Smooth muscle cell of the brain vasculature (primary cell): ENCODE data around the gene NMUR2.

Source experiments
- DNase-seq: peaks from one replicate; pipeline ENCODE4 v3.0.0-alpha.2; 2012; ENCODE audit warnings: low read depth, low spot score

NMUR2 gene, protein sequence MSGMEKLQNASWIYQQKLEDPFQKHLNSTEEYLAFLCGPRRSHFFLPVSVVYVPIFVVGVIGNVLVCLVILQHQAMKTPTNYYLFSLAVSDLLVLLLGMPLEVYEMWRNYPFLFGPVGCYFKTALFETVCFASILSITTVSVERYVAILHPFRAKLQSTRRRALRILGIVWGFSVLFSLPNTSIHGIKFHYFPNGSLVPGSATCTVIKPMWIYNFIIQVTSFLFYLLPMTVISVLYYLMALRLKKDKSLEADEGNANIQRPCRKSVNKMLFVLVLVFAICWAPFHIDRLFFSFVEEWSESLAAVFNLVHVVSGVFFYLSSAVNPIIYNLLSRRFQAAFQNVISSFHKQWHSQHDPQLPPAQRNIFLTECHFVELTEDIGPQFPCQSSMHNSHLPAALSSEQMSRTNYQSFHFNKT

DNA sequence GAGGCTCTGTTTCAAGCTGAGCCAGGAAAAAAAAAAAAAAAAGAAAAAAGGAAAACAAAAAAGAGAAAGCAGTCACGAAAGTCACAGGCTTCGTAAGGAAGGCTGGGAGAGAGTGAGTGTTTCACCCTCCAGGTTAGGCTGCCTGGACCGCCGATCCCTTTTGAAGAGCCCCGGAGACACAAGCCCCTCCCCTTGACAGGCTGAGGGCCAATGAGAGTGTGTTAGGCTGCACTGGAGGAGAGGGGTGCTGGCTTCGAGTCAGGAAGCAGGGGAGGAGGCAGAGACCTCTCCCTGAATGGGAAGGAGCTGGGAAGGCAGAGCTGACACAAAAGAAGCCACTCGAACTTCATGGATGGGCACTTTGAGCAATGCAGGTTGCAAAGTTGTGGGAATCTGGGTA, at the start of gene NMUR2:
Gene NMUR2, minus strand, starts transcription at position 135 of the 400 bp plus-strand sequence. CDS start 166 bp downstream, outside the sequence.
- DNase-seq: no peak

DNA sequence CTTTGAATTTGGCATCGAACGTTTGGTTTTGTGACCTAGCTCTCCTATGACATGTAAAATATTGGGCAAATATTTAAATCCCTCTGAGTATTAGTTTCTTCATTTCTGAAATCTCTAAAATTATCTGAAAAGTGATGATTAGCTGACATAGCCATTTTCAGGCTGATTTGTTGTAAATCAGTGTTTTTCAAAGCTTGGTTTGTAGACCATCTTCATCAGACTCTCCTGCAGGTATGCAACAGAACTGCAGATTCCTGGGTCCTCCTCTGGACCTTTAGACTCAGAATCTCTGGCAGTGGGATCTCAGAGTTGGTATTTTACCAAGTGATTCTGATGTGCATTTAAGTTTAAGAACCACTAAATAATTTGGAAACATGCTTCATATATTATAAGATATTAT, 38.9 kb upstream of the NMUR2 start:
- no peak for DNase-seq

DNA sequence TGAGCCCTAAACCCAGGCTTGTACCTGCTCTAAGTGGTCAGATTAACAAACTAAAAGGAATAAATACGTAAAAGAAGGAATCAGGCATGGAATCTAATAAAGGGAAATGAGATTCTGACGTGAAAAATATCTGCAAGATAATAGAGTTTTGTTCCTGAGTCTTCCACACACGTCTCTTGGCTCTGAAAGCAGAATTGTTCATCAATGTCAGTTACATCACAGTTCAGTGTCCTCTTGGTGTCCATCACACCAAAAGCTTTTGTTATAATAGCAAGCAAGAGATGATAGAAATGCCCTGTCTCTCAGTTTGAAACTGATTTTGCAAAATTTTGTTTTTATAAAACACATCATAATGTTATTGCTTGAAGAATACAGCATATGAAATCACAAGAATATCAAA, 34.7 kb upstream of the NMUR2 start:
- no peak for DNase-seq

DNA sequence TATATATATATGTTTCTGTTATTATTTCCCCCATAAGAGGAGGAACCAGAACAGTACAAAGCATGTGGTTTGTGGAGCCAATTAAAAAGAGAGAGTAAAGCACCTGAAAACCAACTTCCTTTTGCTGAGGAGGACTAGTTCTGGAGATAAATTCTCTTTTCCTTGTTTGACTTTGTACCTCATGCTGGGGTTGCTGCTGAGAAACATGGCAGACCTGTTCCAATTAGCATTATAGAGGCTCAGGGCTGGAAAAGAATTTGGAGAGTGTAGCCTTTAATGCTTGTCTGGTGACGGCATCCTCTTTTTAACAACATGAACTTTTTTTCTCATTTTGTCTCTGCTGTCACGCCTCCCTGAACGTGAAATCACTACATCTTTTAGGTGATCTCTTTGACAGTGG, 32.8 kb upstream of the NMUR2 start:
- no peak for DNase-seq

- no peak for DNase-seq
Observed at GRCh38 chr5:152427721-152428120, 22.6 kb upstream of the NMUR2 start.

GRCh38 chr5:152425083-152425482, 20.0 kb upstream of the NMUR2 start:
- DNase-seq: no peak

DNA sequence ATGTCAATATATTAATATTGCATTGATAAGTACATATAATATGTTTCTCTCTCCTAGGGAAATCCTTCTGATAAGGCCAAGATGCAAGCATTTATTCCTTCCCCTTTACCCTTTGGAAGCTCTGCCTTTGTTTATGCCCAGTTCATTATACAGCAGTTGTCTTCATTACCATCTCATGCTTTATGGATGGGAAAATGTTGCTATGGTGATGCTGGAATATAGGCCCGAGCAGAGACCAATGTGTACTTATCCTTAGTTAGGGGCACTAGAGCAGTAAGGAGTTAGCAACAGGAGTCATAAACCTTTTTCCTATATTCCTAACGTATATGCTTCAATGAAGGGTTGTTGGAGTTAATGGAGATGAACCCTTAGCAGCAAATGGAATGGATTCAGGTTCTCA, 19.4 kb upstream of the NMUR2 start:
- DNase-seq: no peak

DNA sequence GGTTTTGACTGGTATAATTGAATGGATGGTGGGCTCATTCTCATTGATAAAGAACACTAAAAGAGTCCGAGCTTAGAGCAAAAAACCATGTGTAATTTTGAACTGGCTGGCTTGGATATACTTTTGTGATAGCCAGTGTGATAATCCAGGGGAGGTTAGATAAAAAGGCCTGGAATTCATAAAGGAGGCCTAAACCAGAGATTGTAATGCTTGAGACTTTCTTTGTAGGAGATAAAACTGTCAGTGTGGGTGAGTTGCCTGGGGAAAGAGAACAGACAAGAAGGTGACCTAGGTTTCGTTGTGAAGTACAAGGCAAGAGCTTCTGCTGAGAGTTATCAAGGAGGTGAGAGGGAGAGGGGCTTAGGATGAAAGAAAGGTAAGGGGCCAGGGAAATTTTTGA, 17.0 kb upstream of the NMUR2 start:
- no peak for DNase-seq

- DNase-seq: no peak
Observed at GRCh38 chr5:152412129-152412528, 7.0 kb upstream of the NMUR2 start.

GRCh38 chr5:152406082-152406481, 1.0 kb upstream of the NMUR2 start:
- DNase-seq: no peak

DNA sequence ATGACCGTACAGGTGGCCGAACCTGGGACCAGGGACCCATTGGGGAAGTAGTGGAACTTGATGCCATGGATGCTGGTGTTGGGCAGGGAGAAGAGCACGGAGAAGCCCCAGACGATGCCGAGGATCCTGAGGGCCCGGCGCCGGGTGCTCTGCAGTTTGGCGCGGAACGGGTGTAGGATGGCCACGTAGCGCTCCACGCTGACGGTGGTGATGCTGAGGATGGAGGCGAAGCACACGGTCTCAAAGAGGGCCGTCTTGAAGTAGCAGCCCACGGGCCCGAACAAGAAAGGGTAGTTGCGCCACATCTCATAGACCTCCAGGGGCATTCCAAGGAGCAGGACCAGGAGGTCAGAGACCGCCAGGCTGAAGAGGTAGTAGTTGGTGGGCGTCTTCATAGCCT, 585 bp downstream of the NMUR2 start:
- no peak for DNase-seq

GRCh38 chr5:152403046-152403445, 2.0 kb downstream of the NMUR2 start:
- DNase-seq: no peak

DNA sequence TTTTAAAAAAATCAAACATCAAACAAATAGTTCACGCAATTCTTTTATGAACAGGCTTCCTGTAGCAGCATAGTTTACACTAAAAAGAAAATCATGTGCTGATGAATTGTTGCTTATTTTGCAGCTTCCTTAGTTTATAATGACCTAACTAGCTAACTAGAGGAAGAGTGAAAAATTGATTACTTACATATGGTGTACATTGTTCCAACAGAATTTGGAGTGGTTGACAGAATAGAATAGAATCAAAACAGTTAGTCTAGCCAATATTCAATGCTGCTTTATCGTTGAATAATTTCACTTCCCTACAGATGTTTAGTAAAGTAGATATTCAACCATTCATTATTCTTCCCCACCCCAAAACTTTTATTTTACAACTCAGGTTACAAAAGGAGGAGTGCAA, 4.2 kb downstream of the NMUR2 start:
- no peak for DNase-seq

DNA sequence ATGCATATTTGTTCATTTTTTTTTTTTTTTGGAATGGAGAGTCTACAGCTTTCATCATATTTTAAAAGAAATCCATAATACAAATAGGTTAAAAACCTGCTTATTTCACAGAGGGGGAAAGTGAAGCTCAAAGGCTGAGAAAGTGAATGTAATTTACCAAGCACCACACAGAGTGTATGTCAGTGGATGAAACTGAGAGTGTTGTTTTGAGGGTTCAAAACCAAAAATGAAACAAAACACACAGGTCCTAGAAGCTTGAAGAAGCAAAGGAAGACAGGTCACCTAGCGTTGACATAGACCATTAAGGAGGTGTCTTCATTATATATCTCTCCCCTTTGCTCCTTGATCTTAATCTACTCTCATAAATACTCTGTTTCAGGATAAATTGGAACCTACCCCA, 7.5 kb downstream of the NMUR2 start:
- no peak for DNase-seq

- DNase-seq: no peak
Observed at GRCh38 chr5:152393441-152393840, 11.6 kb downstream of the NMUR2 start.

GRCh38 chr5:152389208-152389849, 15.8 kb downstream of the NMUR2 start:
- DNase-seq: no peak

GRCh38 chr5:152388610-152389009, 16.5 kb downstream of the NMUR2 start:
- no peak for DNase-seq

DNA sequence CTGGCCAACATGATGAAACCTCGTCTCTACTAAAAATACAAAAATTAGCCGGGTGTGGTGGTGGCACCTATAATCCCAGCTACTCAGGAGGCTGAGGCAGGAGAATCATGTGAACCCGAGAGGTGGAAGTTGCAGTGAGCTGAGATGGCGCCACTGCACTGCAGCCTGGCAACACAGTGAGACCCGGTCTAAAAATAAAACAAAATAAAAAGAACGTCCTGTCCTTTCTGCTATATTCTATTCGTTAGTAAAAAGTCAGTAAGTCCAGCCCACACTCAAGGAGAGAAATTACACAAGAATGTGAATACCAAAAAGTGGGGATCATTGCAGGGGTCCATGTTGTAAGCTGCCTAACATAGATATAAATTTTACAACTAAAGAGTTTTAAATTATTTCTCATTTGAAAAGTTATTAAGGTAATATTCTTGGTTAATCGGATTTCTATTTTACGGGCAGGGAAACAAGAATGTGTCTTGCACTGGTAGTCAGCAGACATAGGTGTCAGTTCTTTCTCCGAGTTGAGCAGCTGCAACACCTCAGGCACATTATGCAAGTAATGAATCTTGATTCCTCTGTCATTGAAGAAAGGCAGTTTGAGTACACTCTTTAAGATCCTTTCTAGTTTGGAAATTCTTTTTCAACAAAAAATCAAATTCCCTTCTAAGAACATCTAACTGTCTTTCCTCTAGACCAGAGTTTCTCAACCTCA, 24.5 kb downstream of the NMUR2 start:
- no peak for DNase-seq

DNA sequence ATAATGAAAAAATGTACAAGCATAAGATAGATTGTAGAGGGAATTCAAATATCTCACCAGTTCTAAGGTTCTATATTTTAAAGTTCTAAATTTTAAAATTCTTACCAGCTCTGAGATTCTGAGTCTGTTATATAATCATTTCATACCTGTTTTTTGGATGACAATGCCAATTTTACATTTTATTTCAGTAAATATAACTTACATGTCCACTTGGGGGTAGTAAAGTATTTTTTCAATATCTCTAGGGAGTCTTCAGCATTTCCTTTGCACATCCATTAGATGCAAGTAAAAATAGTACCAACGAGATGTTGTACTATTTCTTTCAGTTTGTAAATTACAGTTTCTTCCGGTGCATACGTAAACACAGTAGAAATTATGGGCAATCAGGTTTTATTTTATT, 25.7 kb downstream of the NMUR2 start:
- no peak for DNase-seq

GRCh38 chr5:152378730-152379129, 26.3 kb downstream of the NMUR2 start:
- no peak for DNase-seq

DNA sequence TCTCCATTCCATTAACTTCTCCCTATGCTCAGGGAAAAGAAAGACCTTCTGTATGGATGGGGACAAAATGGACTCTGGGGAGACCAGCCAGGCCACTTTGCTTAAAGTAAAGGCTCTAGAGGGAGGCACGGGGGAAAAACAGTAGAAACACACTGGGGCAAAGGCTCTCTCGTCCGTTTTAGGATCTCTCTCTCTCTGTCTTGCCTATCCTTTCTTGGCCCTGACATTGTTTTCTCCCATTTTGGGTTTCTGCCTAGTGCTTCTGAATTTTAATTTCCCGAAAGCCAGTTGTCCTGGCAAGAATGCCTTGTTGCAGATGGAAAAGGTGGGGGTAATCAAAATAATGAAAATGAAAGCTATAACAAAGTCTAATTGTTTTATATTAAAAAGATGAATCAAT, 28.2 kb downstream of the NMUR2 start:
- DNase-seq: no peak

- DNase-seq: no peak
Observed at GRCh38 chr5:152374711-152375275, 30.3 kb downstream of the NMUR2 start.
